ENCODE measurements around the gene TAF9B.
A peak's percentile ranks its signal among the peaks of the same experiment; 100 is the strongest.
"Not testable (repeated sequence)": the region's sequence is repeated elsewhere in the genome, so short reads cannot be mapped to it uniquely, and the experiment has no call there.

The TAF9B gene

GRCh38 chrX:78111140-78111931 is 28.1 kb downstream of the TAF9B start:
- no peak for DNase-seq

- DNase-seq = no peak
Observed at GRCh38 chrX:78109458-78109857, 30.0 kb downstream of the TAF9B start.

GRCh38 chrX:78106651-78106986 is 32.8 kb downstream of the TAF9B start:
- DNase-seq = no peak

GRCh38 chrX:78105944-78106650 is 33.4 kb downstream of the TAF9B start:
- peak; percentile 51 for DNase-seq

- DNase-seq = peak; percentile 65
Observed at GRCh38 chrX:78104447-78105176, 34.8 kb downstream of the TAF9B start.

- peak; percentile 97 for DNase-seq
Observed at GRCh38 chrX:78103623-78104446, 35.6 kb downstream of the TAF9B start, which contains the start of gene PGK1. PGK1 (plus strand) TSS chrX:78104248; CDS start chrX:78104341, 93 bp downstream.

- no peak for DNase-seq
Observed at GRCh38 chrX:78103001-78103622, 36.3 kb downstream of the TAF9B start.

GRCh38 chrX:78102091-78102490 is 37.4 kb downstream of the TAF9B start:
- DNase-seq = no peak

GRCh38 chrX:78098108-78098507 is 41.3 kb downstream of the TAF9B start:
- DNase-seq = no peak

- peak; percentile 28 for DNase-seq
Observed at GRCh38 chrX:78092296-78092695, 47.2 kb downstream of the TAF9B start.

GRCh38 chrX:78081413-78081812 is 58.0 kb downstream of the TAF9B start:
- not testable (repeated sequence) for DNase-seq

All from activated CD4-positive, alpha-beta T cell treated with anti-CD3 and anti-CD28 coated beads, Interleukin-10, Interleukin-2, amounts not matched to agents 100 ng/mL and 50 ng/mL, durations not matched to agents 16 hours and 8 hours (primary cell).